ENCODE measurements around the gene HAL. TPM values are rescaled to one million over a fixed set of nuclear protein-coding genes. Genes with fewer than 3 reads are reported as not detected.

The HAL gene, protein sequence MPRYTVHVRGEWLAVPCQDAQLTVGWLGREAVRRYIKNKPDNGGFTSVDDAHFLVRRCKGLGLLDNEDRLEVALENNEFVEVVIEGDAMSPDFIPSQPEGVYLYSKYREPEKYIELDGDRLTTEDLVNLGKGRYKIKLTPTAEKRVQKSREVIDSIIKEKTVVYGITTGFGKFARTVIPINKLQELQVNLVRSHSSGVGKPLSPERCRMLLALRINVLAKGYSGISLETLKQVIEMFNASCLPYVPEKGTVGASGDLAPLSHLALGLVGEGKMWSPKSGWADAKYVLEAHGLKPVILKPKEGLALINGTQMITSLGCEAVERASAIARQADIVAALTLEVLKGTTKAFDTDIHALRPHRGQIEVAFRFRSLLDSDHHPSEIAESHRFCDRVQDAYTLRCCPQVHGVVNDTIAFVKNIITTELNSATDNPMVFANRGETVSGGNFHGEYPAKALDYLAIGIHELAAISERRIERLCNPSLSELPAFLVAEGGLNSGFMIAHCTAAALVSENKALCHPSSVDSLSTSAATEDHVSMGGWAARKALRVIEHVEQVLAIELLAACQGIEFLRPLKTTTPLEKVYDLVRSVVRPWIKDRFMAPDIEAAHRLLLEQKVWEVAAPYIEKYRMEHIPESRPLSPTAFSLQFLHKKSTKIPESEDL
- total RNA-seq (1 to 10 TPM; 2.3 to 6.1 TPM), polyA plus RNA-seq (1 to 10 TPM; 1.2 to 7.9 TPM)
- long read RNA-seq, donor 1: 0 reads
- long read RNA-seq, donor 2: 0 reads
- long read RNA-seq, donor 3: 0 reads
- long read RNA-seq, donor 4: 0 reads
- long read RNA-seq, donor 5: 0 reads

DNA sequence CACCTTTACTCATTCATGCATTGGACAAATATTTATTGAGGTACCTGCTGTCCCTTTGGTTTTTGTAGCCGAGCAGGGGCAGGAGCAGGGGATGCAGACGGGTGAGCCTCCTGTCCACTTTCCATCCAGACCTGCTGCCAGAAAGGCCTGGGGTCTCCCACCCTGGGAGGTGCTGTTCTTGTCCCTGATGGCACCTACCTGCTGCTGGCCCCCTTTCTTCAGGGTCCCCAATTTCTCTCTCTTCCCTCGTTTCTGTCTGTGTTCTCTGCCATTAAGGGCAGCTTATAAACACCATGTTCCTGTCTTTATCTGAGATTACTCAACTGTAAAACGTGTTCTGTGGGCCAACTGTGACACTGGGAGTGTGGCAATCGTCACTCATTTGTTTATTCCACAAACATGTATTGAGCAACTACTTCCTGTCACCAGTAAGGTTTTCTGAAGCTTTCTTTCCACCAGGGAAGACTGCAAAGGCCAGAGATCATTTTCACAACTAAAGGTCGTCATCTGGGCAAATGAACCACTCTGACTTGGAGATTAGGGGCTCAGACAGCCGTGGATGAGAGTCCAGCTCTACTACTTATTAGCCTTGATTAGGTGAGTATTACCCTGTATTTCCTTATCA, at the start of gene HAL:
Gene HAL (minus strand): TSS at position 311 of the 625 bp plus-strand sequence. CDS start 434 bp downstream, outside the sequence.
- ATAC-seq (ENCODE audit: insufficient read depth, low FRiP score) (no peak), DNase-seq (peak in 2 of 3 donors; percentile 3 to 24)
- H3K27ac ChIP-seq (ENCODE audit: low read depth in 1 of 2, low read length in 1 of 2): peak within 1 kb of the TSS in 1 of 2 donors; percentile 65
- no peak within 1 kb of the TSS for H3K9ac ChIP-seq (ENCODE audit: insufficient read depth in 1 of 2, low read length in 2 of 2)
- H3K4me3 ChIP-seq: no peak within 1 kb of the TSS
- TF ChIP-seq, protein P1, sequence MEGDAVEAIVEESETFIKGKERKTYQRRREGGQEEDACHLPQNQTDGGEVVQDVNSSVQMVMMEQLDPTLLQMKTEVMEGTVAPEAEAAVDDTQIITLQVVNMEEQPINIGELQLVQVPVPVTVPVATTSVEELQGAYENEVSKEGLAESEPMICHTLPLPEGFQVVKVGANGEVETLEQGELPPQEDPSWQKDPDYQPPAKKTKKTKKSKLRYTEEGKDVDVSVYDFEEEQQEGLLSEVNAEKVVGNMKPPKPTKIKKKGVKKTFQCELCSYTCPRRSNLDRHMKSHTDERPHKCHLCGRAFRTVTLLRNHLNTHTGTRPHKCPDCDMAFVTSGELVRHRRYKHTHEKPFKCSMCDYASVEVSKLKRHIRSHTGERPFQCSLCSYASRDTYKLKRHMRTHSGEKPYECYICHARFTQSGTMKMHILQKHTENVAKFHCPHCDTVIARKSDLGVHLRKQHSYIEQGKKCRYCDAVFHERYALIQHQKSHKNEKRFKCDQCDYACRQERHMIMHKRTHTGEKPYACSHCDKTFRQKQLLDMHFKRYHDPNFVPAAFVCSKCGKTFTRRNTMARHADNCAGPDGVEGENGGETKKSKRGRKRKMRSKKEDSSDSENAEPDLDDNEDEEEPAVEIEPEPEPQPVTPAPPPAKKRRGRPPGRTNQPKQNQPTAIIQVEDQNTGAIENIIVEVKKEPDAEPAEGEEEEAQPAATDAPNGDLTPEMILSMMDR (IDR thresholded peaks at IDR 0.05; ENCODE audit: control extremely low read depth, extremely low read depth): no peak
- WGBS, 2 donors: 18 to 40% methylated on average over 7 of the region's 7 CpGs
- peaks cover 2 to 5% (median 4%) of the 10 kb centered on the region in 4 donors for H3K36me3 ChIP-seq (ENCODE audit: control insufficient read depth in 4 of 4, insufficient read depth in 4 of 4, low read length in 4 of 4)
- H3K27me3 ChIP-seq (ENCODE audit: control insufficient read depth in 3 of 3, insufficient read depth in 3 of 3, low read length in 2 of 3): no peaks in the 10 kb centered on the region
- peaks cover 0 to 5% (median 0%) of the 10 kb centered on the region in 5 donors for H3K4me1 ChIP-seq (ENCODE audit: control insufficient read depth in 5 of 5, insufficient read depth in 5 of 5, low read length in 5 of 5)
- H3K9me3 ChIP-seq (ENCODE audit: control insufficient read depth in 4 of 4, insufficient read depth in 3 of 4, low read length in 3 of 4): no peaks in the 10 kb centered on the region

DNA sequence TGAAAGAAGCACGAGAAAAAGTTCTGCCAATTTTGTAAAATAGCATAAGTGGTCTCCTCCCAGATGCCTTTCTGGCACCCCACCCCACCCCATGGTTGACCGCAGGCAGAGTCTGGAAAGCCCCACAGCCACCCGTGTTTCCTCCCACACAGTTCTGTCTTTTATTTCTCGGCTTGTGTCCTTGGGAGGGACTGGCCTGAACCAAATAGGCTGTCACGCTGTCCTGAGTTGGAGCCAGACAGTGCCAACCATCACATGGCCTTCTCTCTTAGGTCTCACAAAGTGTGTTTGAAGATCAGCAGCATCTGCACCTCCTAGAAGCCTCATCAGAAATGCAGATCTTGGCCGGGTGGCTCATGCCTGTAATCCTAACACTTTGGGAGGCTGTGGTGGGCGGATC, 49.4 kb upstream of the HAL start:
- H3K4me1 ChIP-seq (ENCODE audit: control insufficient read depth in 5 of 5, insufficient read depth in 5 of 5, low read length in 5 of 5): peaks cover 0 to 19% (median 13%) of the 10 kb centered on the region in 5 donors
- H3K4me3 ChIP-seq: no peak overlapping the region
- H3K27ac ChIP-seq (ENCODE audit: low read depth in 1 of 2, low read length in 1 of 2): peak overlapping the region in 1 of 2 donors; percentile 70
- H3K27me3 ChIP-seq (ENCODE audit: control insufficient read depth in 3 of 3, insufficient read depth in 3 of 3, low read length in 2 of 3): no peaks in the 10 kb centered on the region
- H3K36me3 ChIP-seq (ENCODE audit: control insufficient read depth in 4 of 4, insufficient read depth in 4 of 4, low read length in 4 of 4): no peaks in the 10 kb centered on the region
- no peaks in the 10 kb centered on the region for H3K9me3 ChIP-seq (ENCODE audit: control insufficient read depth in 4 of 4, insufficient read depth in 3 of 4, low read length in 3 of 4)
- 68 to 70% methylated on average over 7 of the region's 7 CpGs for WGBS, 2 donors
- TF ChIP-seq, protein P1 (IDR thresholded peaks at IDR 0.05; ENCODE audit: control extremely low read depth, extremely low read depth): no peak
- no peak overlapping the region for H3K9ac ChIP-seq (ENCODE audit: insufficient read depth in 1 of 2, low read length in 2 of 2)
- ATAC-seq (ENCODE audit: insufficient read depth, low FRiP score) (peak; percentile 12), DNase-seq (no peak)

DNA sequence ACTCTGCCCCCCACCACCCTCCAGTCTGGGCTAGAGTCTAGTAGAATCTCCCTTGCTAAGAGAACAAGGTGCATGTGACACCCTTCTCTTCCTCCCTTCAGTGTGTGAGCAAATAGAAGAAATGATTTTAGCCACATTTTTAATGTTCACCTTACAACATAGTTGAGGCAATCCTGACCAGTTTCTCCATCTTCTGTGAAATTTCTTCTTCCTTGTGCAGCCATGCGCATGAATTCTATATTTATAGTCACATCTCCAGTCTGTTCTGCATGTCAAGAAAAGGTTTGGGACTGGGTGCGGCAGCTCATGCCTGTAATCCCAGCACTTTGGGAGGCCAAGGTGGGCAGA, 48.8 kb upstream of the HAL start:
- 41 to 75% methylated on average over 2 of the region's 2 CpGs for WGBS, 2 donors
- peak overlapping the region in 1 of 2 donors; percentile 14 for H3K27ac ChIP-seq (ENCODE audit: low read depth in 1 of 2, low read length in 1 of 2)
- DNase-seq (no peak), ATAC-seq (ENCODE audit: insufficient read depth, low FRiP score) (no peak)
- TF ChIP-seq, protein P1 (IDR thresholded peaks at IDR 0.05; ENCODE audit: control extremely low read depth, extremely low read depth): no peak
- H3K4me1 ChIP-seq (ENCODE audit: control insufficient read depth in 5 of 5, insufficient read depth in 5 of 5, low read length in 5 of 5): peaks cover 0 to 19% (median 13%) of the 10 kb centered on the region in 5 donors
- no peaks in the 10 kb centered on the region for H3K9me3 ChIP-seq (ENCODE audit: control insufficient read depth in 4 of 4, insufficient read depth in 3 of 4, low read length in 3 of 4)
- H3K4me3 ChIP-seq: no peak overlapping the region
- H3K9ac ChIP-seq (ENCODE audit: insufficient read depth in 1 of 2, low read length in 2 of 2): no peak overlapping the region
- H3K36me3 ChIP-seq (ENCODE audit: control insufficient read depth in 4 of 4, insufficient read depth in 4 of 4, low read length in 4 of 4): no peaks in the 10 kb centered on the region
- no peaks in the 10 kb centered on the region for H3K27me3 ChIP-seq (ENCODE audit: control insufficient read depth in 3 of 3, insufficient read depth in 3 of 3, low read length in 2 of 3)

Measured in lung (tissue), 16 donors.